ENCODE measurements around the gene RCAN3. TPM values are rescaled to one million over a fixed set of nuclear protein-coding genes. Genes with fewer than 3 reads are reported as not detected.

Gene RCAN3
- total and polyA plus RNA-seq, 2 experiments from 2014 or later: 6.2 to 10.1 TPM

GRCh38 chr1:24551290-24551959 lies 48.8 kb downstream of the RCAN3 start:
- Histone ChIP-seq H3K9me3 (ENCODE audit: low read depth) (no peaks in the 10 kb centered on the region), H3K9me2 (replicated peaks; ENCODE audit: insufficient read depth) (no peaks in the 10 kb centered on the region), H3K27ac (peak overlapping the region; percentile 74), H3K79me2 (no peaks in the 10 kb centered on the region), H3K4me2 (peak overlapping the region; percentile 43), H3K27me3 (peaks cover 3% of the 10 kb centered on the region), H4K20me1 (ENCODE audit: insufficient read depth, poor library complexity, severe bottlenecking) (no peaks in the 10 kb centered on the region), H3K4me1 (ENCODE audit: insufficient read depth) (peaks cover 23% of the 10 kb centered on the region), H3K4me3 (no peak overlapping the region), H3K36me3 (replicated peaks; ENCODE audit: insufficient read depth, low read depth) (no peaks in the 10 kb centered on the region), H2AFZ (no peak overlapping the region)
- DNase-seq (ENCODE audit: low spot score): no peak
- 75% methylated on average over 13 of the region's 13 CpGs for WGBS (ENCODE audit: low lambda C conversion rate, missing lambda C conversion rate)
- TF ChIP-seq, protein P1, sequence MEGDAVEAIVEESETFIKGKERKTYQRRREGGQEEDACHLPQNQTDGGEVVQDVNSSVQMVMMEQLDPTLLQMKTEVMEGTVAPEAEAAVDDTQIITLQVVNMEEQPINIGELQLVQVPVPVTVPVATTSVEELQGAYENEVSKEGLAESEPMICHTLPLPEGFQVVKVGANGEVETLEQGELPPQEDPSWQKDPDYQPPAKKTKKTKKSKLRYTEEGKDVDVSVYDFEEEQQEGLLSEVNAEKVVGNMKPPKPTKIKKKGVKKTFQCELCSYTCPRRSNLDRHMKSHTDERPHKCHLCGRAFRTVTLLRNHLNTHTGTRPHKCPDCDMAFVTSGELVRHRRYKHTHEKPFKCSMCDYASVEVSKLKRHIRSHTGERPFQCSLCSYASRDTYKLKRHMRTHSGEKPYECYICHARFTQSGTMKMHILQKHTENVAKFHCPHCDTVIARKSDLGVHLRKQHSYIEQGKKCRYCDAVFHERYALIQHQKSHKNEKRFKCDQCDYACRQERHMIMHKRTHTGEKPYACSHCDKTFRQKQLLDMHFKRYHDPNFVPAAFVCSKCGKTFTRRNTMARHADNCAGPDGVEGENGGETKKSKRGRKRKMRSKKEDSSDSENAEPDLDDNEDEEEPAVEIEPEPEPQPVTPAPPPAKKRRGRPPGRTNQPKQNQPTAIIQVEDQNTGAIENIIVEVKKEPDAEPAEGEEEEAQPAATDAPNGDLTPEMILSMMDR (IDR thresholded peaks at IDR 0.05; ENCODE audit: poor library complexity): no peak
- TF ChIP-seq EZH2phosphoT487 (IDR thresholded peaks at IDR 0.05; ENCODE audit: low read depth, severe bottlenecking, unreplicated experiment) (no peak), EZH2 (IDR thresholded peaks at IDR 0.05; ENCODE audit: borderline replicate concordance) (no peak)

- no peaks in the 10 kb centered on the region for H3K79me2 ChIP-seq
- H3K9me3 ChIP-seq (ENCODE audit: low read depth): no peaks in the 10 kb centered on the region
- H3K9me2 ChIP-seq (replicated peaks; ENCODE audit: insufficient read depth): no peaks in the 10 kb centered on the region
- H3K4me1 ChIP-seq (ENCODE audit: insufficient read depth): peaks cover 23% of the 10 kb centered on the region
- no peak overlapping the region for H2AFZ ChIP-seq
- DNase-seq (ENCODE audit: low spot score): peak; percentile 81
- no peaks in the 10 kb centered on the region for H3K36me3 ChIP-seq (replicated peaks; ENCODE audit: insufficient read depth, low read depth)
- TF ChIP-seq EZH2 (IDR thresholded peaks at IDR 0.05; ENCODE audit: borderline replicate concordance) (no peak), EZH2phosphoT487 (IDR thresholded peaks at IDR 0.05; ENCODE audit: low read depth, severe bottlenecking, unreplicated experiment) (no peak)
- TF ChIP-seq, protein P1 (IDR thresholded peaks at IDR 0.05; ENCODE audit: poor library complexity): no peak
- H3K4me3 ChIP-seq: no peak overlapping the region
- peaks cover 6% of the 10 kb centered on the region for H3K27me3 ChIP-seq
- H3K4me2 ChIP-seq: peak overlapping the region; percentile 43
- no peaks in the 10 kb centered on the region for H4K20me1 ChIP-seq (ENCODE audit: insufficient read depth, poor library complexity, severe bottlenecking)
- H3K27ac ChIP-seq: peak overlapping the region; percentile 74
- 54% methylated on average over 10 of the region's 10 CpGs for WGBS (ENCODE audit: low lambda C conversion rate, missing lambda C conversion rate)
Observed at GRCh38 chr1:24551960-24552571, 49.4 kb downstream of the RCAN3 start.

DNA sequence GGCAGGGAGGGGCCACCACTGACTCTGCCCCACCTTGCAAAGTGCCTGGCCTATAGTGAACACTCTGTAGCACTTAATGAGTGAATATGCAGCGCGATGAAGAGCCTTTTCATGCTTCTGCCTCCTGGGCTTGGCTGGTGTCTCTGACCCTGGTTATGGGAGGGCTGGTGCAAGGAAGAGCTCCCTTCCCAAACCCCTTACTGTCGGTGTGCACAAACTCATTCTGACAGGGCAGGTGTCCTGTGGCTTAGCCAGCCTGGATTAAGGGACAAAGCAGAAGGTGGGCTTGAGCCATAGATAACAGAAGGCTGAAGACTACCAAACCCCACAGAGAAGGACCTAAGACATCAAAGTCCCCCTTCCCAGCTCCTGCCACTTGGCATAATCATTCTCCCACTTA lies 51.3 kb downstream of the RCAN3 start:
- TF ChIP-seq EZH2 (IDR thresholded peaks at IDR 0.05; ENCODE audit: borderline replicate concordance) (no peak), EZH2phosphoT487 (IDR thresholded peaks at IDR 0.05; ENCODE audit: low read depth, severe bottlenecking, unreplicated experiment) (no peak)
- TF ChIP-seq, protein P1 (IDR thresholded peaks at IDR 0.05; ENCODE audit: poor library complexity): no peak
- H3K36me3 ChIP-seq (replicated peaks; ENCODE audit: insufficient read depth, low read depth): no peaks in the 10 kb centered on the region
- H3K27ac ChIP-seq: no peak overlapping the region
- no peak overlapping the region for H2AFZ ChIP-seq
- H3K4me1 ChIP-seq (ENCODE audit: insufficient read depth): peaks cover 23% of the 10 kb centered on the region
- H3K79me2 ChIP-seq: no peaks in the 10 kb centered on the region
- 85% methylated on average over 3 of the region's 3 CpGs for WGBS (ENCODE audit: low lambda C conversion rate, missing lambda C conversion rate)
- H4K20me1 ChIP-seq (ENCODE audit: insufficient read depth, poor library complexity, severe bottlenecking): no peaks in the 10 kb centered on the region
- H3K9me2 ChIP-seq (replicated peaks; ENCODE audit: insufficient read depth): no peaks in the 10 kb centered on the region
- H3K4me3 ChIP-seq: no peak overlapping the region
- peaks cover 6% of the 10 kb centered on the region for H3K27me3 ChIP-seq
- H3K9me3 ChIP-seq (ENCODE audit: low read depth): no peaks in the 10 kb centered on the region
- no peak overlapping the region for H3K4me2 ChIP-seq
- no peak for DNase-seq (ENCODE audit: low spot score)
